Gastrocnemius medialis (tissue), 4 donors: Measurements from ENCODE around the gene KCNK17. TPM values are rescaled to one million over a fixed set of nuclear protein-coding genes. Genes with fewer than 3 reads are reported as not detected.

Source experiments
- ATAC-seq, 2 donors: fragments of 150-250 bp; one replicate each; pipeline ENCODE4 v1.9.1; 2016
- DNase-seq, 2 donors: peaks; one replicate each; pipeline ENCODE4 v3.0.0-alpha.2; 2019
- H3K27ac ChIP-seq, 4 donors: fragments of 200-600 bp; sonication (generic); 1 replicate in 1 of 4; 2 replicates in 3 of 4; pipeline ENCODE4 v1.5.1; 2016 to 2018; ENCODE audit warnings: mild to moderate bottlenecking in 2 of 4, moderate library complexity in 1 of 4
- H3K27me3 ChIP-seq, 3 donors: fragments of 200-600 bp; sonication (generic) in 2 of 3; 1 replicate in 1 of 3; 2 replicates in 2 of 3; pipeline versions ENCODE4 v1.5.1 to v1.6.0; 2016 to 2019; ENCODE audit warnings: mild to moderate bottlenecking in 1 of 3, moderate library complexity in 1 of 3
- H3K36me3 ChIP-seq, 2 donors: fragments of 200-600 bp; sonication (generic) in 1 of 2; one replicate each; pipeline ENCODE4 v1.5.1; 2017 to 2018
- H3K4me1 ChIP-seq, 2 donors: fragments of 200-600 bp; sonication (generic) in 1 of 2; one replicate each; pipeline ENCODE4 v1.5.1; 2016 to 2017; ENCODE audit warnings: mild to moderate bottlenecking in 2 of 2
- H3K4me3 ChIP-seq, 4 donors: fragments of 200-600 bp; sonication (generic) in 3 of 4; 1 replicate in 1 of 4; 2 replicates in 3 of 4; pipeline ENCODE4 v1.5.1; 2016 to 2019; ENCODE audit warnings: mild to moderate bottlenecking in 2 of 4
- H3K9me3 ChIP-seq, 3 donors: fragments of 200-600 bp; sonication (generic) in 2 of 3; 1 replicate in 1 of 3; 2 replicates in 2 of 3; pipeline ENCODE4 v1.5.1; 2016 to 2019
- POLR2A ChIP-seq, 2 donors: fragments of 450-650 bp; IDR thresholded peaks; one replicate each; pipeline ENCODE4 v1.6.1; 2017; ENCODE audit warnings: antibody characterized with exemption in 2 of 2, mild to moderate bottlenecking in 2 of 2, moderate library complexity in 2 of 2
- in situ Hi-C, 4 donors: fragments of 200-750 bp; cut with MboI; loops; one replicate each; pipeline versions ENCODE4 v1.15.0 to v1.8.0; 2017; ENCODE audit warnings: low sequenced_read_pairs in 4 of 4
- intact Hi-C: fragments of 100-400 bp; cut with DNase I; formaldehyde crosslinking; loops from one replicate; pipeline ENCODE4 v1.15.1; 2023; ENCODE audit warnings: low total_unique reads
- total RNA-seq, 4 donors: library from RNA; depleted of rRNA; stranded (reverse); fragments of >200 nt; gene quantifications; one replicate each; pipeline versions ENCODE4 v1.1.0 to v1.2.3, GENCODE V29; 2016
- TF ChIP-seq, protein P1 (sequence below), 5 experiments: fragments of 450-650 bp in 3 of 5; fragments of 200-600 bp in 2 of 5; sonication (generic) in 2 of 5; IDR thresholded peaks in 4 of 5; conservative IDR thresholded peaks in 1 of 5; 1 replicate in 4 of 5; 2 replicates in 1 of 5; pipeline ENCODE4 v1.5.1; 2016 to 2019; ENCODE audit warnings: antibody characterized with exemption in 5 of 5, mild to moderate bottlenecking in 3 of 5, moderate library complexity in 3 of 5

KCNK17 gene
- total RNA-seq, 4 donors from 2014 or later: not detected

DNA sequence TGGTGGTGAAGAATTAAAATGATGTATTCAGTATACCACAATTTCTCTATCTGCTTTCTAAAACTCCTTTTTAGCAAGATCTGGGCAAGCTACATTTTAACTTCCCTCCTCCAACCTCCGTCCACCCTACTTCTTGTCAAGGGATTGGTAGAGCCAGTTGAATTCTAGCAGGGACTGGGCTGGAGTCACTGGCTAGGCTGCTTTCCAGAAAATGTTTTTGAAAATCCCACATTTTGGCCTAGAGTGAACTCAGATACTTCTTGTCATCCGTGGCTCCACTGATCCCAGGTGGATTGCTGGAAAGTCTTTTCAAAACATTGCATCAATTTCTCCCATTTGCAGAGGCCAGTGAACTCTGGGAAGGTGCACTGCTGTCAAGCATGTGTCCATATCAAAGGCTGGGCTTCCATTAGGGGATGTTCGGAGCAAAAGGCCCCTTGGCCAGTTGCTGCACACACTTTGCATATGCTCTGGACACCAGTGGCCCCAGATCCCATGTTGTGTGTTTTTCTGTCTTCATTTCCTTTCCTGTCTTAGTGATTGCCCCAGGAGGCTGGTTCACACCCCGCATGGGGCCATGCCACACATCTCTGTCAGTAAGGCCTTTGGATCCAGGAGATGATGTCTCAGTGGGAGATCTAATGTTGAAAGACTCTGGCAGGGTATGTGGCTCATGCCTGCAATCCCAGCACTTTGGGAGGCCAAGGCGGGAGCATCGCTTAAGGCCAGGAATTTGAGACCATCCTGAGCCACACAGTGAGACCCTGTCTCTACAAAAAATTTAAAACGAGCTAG lies 19.6 kb upstream of the KCNK17 start:
- H3K4me3 ChIP-seq: no peak overlapping the region
- in situ Hi-C loops: no loop called here
- no peaks in the 10 kb centered on the region for H3K27me3 ChIP-seq
- ATAC-seq (no peak), DNase-seq (no peak)
- no peaks in the 10 kb centered on the region for H3K9me3 ChIP-seq
- H3K4me1 ChIP-seq: no peaks in the 10 kb centered on the region
- no peak for TF ChIP-seq POLR2A (IDR thresholded peaks at IDR 0.05)
- TF ChIP-seq, protein P1, sequence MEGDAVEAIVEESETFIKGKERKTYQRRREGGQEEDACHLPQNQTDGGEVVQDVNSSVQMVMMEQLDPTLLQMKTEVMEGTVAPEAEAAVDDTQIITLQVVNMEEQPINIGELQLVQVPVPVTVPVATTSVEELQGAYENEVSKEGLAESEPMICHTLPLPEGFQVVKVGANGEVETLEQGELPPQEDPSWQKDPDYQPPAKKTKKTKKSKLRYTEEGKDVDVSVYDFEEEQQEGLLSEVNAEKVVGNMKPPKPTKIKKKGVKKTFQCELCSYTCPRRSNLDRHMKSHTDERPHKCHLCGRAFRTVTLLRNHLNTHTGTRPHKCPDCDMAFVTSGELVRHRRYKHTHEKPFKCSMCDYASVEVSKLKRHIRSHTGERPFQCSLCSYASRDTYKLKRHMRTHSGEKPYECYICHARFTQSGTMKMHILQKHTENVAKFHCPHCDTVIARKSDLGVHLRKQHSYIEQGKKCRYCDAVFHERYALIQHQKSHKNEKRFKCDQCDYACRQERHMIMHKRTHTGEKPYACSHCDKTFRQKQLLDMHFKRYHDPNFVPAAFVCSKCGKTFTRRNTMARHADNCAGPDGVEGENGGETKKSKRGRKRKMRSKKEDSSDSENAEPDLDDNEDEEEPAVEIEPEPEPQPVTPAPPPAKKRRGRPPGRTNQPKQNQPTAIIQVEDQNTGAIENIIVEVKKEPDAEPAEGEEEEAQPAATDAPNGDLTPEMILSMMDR (IDR thresholded peaks at IDR 0.05 in 4 of 5, conservative IDR thresholded peaks at IDR 0.05 in 1 of 5): no peak
- H3K36me3 ChIP-seq: no peaks in the 10 kb centered on the region
- intact Hi-C loops: no loop called here
- no peak overlapping the region for H3K27ac ChIP-seq

- intact Hi-C loops: no loop called here
- H3K4me1 ChIP-seq: no peaks in the 10 kb centered on the region
- ATAC-seq: no peak
- DNase-seq: no peak
- H3K36me3 ChIP-seq: no peaks in the 10 kb centered on the region
- no peak overlapping the region for H3K27ac ChIP-seq
- no peaks in the 10 kb centered on the region for H3K9me3 ChIP-seq
- TF ChIP-seq, protein P1 (IDR thresholded peaks at IDR 0.05 in 4 of 5, conservative IDR thresholded peaks at IDR 0.05 in 1 of 5): no peak
- TF ChIP-seq POLR2A (IDR thresholded peaks at IDR 0.05): no peak
- no peak overlapping the region for H3K4me3 ChIP-seq
- H3K27me3 ChIP-seq: peaks cover 0 to 2% (median 0%) of the 10 kb centered on the region in 3 donors
- in situ Hi-C loops: no loop called here
These were observed 16.3 kb upstream of the KCNK17 start for GRCh38 chr6:39330476-39330875.

- Histone ChIP-seq H3K27me3 (peaks cover 0 to 2% (median 0%) of the 10 kb centered on the region in 3 donors), H3K4me1 (no peaks in the 10 kb centered on the region), H3K4me3 (no peak overlapping the region), H3K27ac (no peak overlapping the region), H3K9me3 (no peaks in the 10 kb centered on the region), H3K36me3 (no peaks in the 10 kb centered on the region)
- no peak for TF ChIP-seq POLR2A (IDR thresholded peaks at IDR 0.05)
- TF ChIP-seq, protein P1 (IDR thresholded peaks at IDR 0.05 in 4 of 5, conservative IDR thresholded peaks at IDR 0.05 in 1 of 5): no peak
- in situ Hi-C loops (no loop called here), intact Hi-C loops (no loop called here)
- DNase-seq (no peak), ATAC-seq (no peak)
These were observed 15.8 kb upstream of the KCNK17 start for GRCh38 chr6:39330057-39330456.

DNA sequence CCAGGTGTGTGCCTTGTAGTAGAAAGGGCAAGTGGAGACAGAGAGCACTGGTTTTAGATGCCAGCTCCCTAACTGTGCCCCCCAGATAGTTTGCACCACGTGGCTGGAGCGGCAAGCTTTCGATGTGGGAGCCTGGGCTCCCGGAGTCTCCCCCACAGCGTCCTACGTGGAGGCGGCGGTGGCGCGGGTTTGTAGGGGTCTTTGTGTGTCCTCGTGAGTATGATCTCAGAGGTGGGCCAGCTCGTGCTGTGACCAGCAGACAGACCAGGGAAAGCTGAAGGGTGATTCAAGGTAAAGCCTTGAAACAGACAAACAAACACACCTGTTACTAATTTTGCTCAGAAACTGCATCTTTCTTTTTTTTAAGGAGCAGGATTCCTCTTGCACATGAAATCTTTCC lies 13.8 kb upstream of the KCNK17 start:
- Histone ChIP-seq H3K4me3 (no peak overlapping the region), H3K36me3 (no peaks in the 10 kb centered on the region), H3K4me1 (no peaks in the 10 kb centered on the region), H3K27ac (no peak overlapping the region), H3K27me3 (peaks cover 0 to 2% (median 0%) of the 10 kb centered on the region in 3 donors), H3K9me3 (no peaks in the 10 kb centered on the region)
- intact Hi-C loops (no loop called here), in situ Hi-C loops (no loop called here)
- TF ChIP-seq POLR2A (IDR thresholded peaks at IDR 0.05): no peak
- TF ChIP-seq, protein P1 (IDR thresholded peaks at IDR 0.05 in 4 of 5, conservative IDR thresholded peaks at IDR 0.05 in 1 of 5): no peak
- DNase-seq (no peak), ATAC-seq (no peak)
